T-helper 1 cell (primary cell): ENCODE measurements around the gene ARCN1.

ENCODE experiments used
- DNase-seq, 5 donors: peaks; one replicate each; pipeline ENCODE4 v3.0.0-alpha.2; 2012 to 2020
- total RNA-seq, 4 donors: gene quantifications; one replicate each; lab custom pipeline; 2026; lab: John Stamatoyannopoulos, UW

The ARCN1 gene
- total RNA-seq: 129 to 143 (median 135) reads per million in 4 donors

- peak; percentile 57 to 86 (median 72) for DNase-seq
Measured at GRCh38 chr11:118572061-118572980, at the start of gene ARCN1. TSS of gene ARCN1 (plus strand) at chr11:118572409. CDS start at chr11:118572548, 139 bp downstream.

GRCh38 chr11:118522571-118523072 is 49.6 kb upstream of the ARCN1 start:
- DNase-seq: no peak

GRCh38 chr11:118524356-118524755 is 47.9 kb upstream of the ARCN1 start:
- no peak for DNase-seq

GRCh38 chr11:118524757-118525470 is 47.3 kb upstream of the ARCN1 start:
- no peak for DNase-seq

GRCh38 chr11:118526688-118527087 is 45.5 kb upstream of the ARCN1 start:
- no peak for DNase-seq

- no peak for DNase-seq
Measured at GRCh38 chr11:118527109-118527508, 45.1 kb upstream of the ARCN1 start, which contains the start of gene TTC36. TSS of gene TTC36 (plus strand) at chr11:118527474. CDS start at chr11:118527495, 21 bp downstream.

GRCh38 chr11:118528511-118528910 is 43.7 kb upstream of the ARCN1 start:
- no peak for DNase-seq

- DNase-seq: no peak
Measured at GRCh38 chr11:118529584-118530175, 42.5 kb upstream of the ARCN1 start.

GRCh38 chr11:118530180-118530682 is 42.0 kb upstream of the ARCN1 start:
- DNase-seq: no peak

- DNase-seq: peak; percentile 48 to 68 (median 55)
Measured at GRCh38 chr11:118530683-118531596, 41.3 kb upstream of the ARCN1 start, which contains the start of gene TMEM25. TSS of gene TMEM25 (plus strand) at chr11:118531192. CDS start at chr11:118531802, 610 bp downstream.

GRCh38 chr11:118531597-118532084 is 40.6 kb upstream of the ARCN1 start:
- DNase-seq: no peak

- DNase-seq: no peak
Measured at GRCh38 chr11:118532091-118532490, 40.1 kb upstream of the ARCN1 start.

- no peak for DNase-seq
Measured at GRCh38 chr11:118532852-118533768, 39.1 kb upstream of the ARCN1 start.

- no peak for DNase-seq
Measured at GRCh38 chr11:118533769-118534729, 38.2 kb upstream of the ARCN1 start.

- no peak for DNase-seq
Measured at GRCh38 chr11:118535261-118535660, 36.9 kb upstream of the ARCN1 start.

- DNase-seq: no peak
Measured at GRCh38 chr11:118536726-118537125, 35.5 kb upstream of the ARCN1 start.

GRCh38 chr11:118537409-118537980 is 34.7 kb upstream of the ARCN1 start:
- no peak for DNase-seq

GRCh38 chr11:118544010-118544646 is 28.1 kb upstream of the ARCN1 start:
- DNase-seq: no peak
